ENCODE measurements around the gene TCHH.

DNA sequence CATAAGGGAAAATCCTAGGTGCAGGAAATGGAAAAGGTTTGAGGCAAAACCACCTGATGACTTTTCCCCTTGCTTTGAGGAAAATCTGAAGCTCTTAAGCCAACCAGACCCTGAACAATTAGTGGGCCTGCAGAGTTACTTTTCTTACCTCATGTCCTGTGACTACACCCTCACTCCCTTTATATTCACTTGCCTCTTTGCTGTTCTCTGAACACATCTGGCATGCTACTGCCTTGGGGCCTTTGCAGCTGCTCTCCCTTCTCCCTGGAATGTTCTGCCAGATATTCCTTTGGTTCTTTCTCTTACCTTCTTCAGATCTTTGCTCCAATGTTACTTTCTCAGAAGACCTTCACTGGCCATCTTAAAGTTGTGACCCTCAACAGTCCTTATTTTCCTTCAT lies 22.0 kb upstream of the TCHH start:
- TF ChIP-seq, protein P1, sequence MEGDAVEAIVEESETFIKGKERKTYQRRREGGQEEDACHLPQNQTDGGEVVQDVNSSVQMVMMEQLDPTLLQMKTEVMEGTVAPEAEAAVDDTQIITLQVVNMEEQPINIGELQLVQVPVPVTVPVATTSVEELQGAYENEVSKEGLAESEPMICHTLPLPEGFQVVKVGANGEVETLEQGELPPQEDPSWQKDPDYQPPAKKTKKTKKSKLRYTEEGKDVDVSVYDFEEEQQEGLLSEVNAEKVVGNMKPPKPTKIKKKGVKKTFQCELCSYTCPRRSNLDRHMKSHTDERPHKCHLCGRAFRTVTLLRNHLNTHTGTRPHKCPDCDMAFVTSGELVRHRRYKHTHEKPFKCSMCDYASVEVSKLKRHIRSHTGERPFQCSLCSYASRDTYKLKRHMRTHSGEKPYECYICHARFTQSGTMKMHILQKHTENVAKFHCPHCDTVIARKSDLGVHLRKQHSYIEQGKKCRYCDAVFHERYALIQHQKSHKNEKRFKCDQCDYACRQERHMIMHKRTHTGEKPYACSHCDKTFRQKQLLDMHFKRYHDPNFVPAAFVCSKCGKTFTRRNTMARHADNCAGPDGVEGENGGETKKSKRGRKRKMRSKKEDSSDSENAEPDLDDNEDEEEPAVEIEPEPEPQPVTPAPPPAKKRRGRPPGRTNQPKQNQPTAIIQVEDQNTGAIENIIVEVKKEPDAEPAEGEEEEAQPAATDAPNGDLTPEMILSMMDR (IDR thresholded peaks at IDR 0.05) = no peak
- TF ChIP-seq POLR2AphosphoS5 (IDR thresholded peaks at IDR 0.05) = no peak

Measured in breast epithelium (tissue), 3 donors.